Measurements from ENCODE around the gene AGPAT3.
A peak's percentile ranks its signal among the peaks of the same experiment; 100 is the strongest.
"Not testable (repeated sequence)": the region's sequence is repeated elsewhere in the genome, so short reads cannot be mapped to it uniquely, and the experiment has no call there.

AGPAT3 gene

GRCh38 chr21:43842742-43843141, 22.3 kb upstream of the AGPAT3 start:
- no peaks in the 10 kb centered on the region for H3K36me3 ChIP-seq (ENCODE audit: control insufficient read depth, low read length)
- no peak overlapping the region for H3K4me3 ChIP-seq (ENCODE audit: low read length)
- no peaks in the 10 kb centered on the region for H3F3A ChIP-seq (ENCODE audit: control insufficient read depth, insufficient read depth)
- H3K9me3 ChIP-seq (ENCODE audit: control insufficient read depth, insufficient read depth, low read length) = no peaks in the 10 kb centered on the region
- H3K27ac ChIP-seq (ENCODE audit: low read depth, low read length) = no peak overlapping the region
- H3K79me2 ChIP-seq (ENCODE audit: control insufficient read depth, low read length) = no peaks in the 10 kb centered on the region
- H3K9me2 ChIP-seq (replicated peaks; ENCODE audit: control insufficient read depth, low read length) = no peaks in the 10 kb centered on the region
- peak overlapping the region; percentile 43; the same call in 1 of the 2 replicates for H3K4me2 ChIP-seq (ENCODE audit: low read length)
- TF ChIP-seq EZH2phosphoT487 (IDR thresholded peaks at IDR 0.05; ENCODE audit: borderline replicate concordance, low read length) (no peak), CTCF (IDR thresholded peaks at IDR 0.05; ENCODE audit: low read depth, low read length, poor library complexity, severe bottlenecking) (no peak)
- H3K27me3 ChIP-seq (ENCODE audit: control insufficient read depth, low read length) = peaks cover 4% of the 10 kb centered on the region; the same call in 1 of the 2 replicates
- H4K20me1 ChIP-seq (ENCODE audit: control insufficient read depth, insufficient read depth, low read depth, low read length) = no peaks in the 10 kb centered on the region
- H3K4me1 ChIP-seq (ENCODE audit: control insufficient read depth, low read length) = peaks cover 5% of the 10 kb centered on the region

GRCh38 chr21:43844906-43845305, 20.1 kb upstream of the AGPAT3 start:
- H3K4me1 ChIP-seq (ENCODE audit: control insufficient read depth, low read length); H3K79me2 ChIP-seq (ENCODE audit: control insufficient read depth, low read length); H3K36me3 ChIP-seq (ENCODE audit: control insufficient read depth, low read length); H3K4me2 ChIP-seq (ENCODE audit: low read length); H3F3A ChIP-seq (ENCODE audit: control insufficient read depth, insufficient read depth); H3K4me3 ChIP-seq (ENCODE audit: low read length); H3K9me2 ChIP-seq (replicated peaks; ENCODE audit: control insufficient read depth, low read length); H4K20me1 ChIP-seq (ENCODE audit: control insufficient read depth, insufficient read depth, low read depth, low read length); H3K9me3 ChIP-seq (ENCODE audit: control insufficient read depth, insufficient read depth, low read length); H3K27ac ChIP-seq (ENCODE audit: low read depth, low read length); H3K27me3 ChIP-seq (ENCODE audit: control insufficient read depth, low read length): not testable (repeated sequence)

- no peak overlapping the region for H3K4me2 ChIP-seq (ENCODE audit: low read length)
- H3K79me2 ChIP-seq (ENCODE audit: control insufficient read depth, low read length) = no peaks in the 10 kb centered on the region
- H3F3A ChIP-seq (ENCODE audit: control insufficient read depth, insufficient read depth) = no peaks in the 10 kb centered on the region
- H3K27ac ChIP-seq (ENCODE audit: low read depth, low read length) = no peak overlapping the region
- H3K4me3 ChIP-seq (ENCODE audit: low read length) = no peak overlapping the region
- H3K9me2 ChIP-seq (replicated peaks; ENCODE audit: control insufficient read depth, low read length) = no peaks in the 10 kb centered on the region
- no peaks in the 10 kb centered on the region for H4K20me1 ChIP-seq (ENCODE audit: control insufficient read depth, insufficient read depth, low read depth, low read length)
- H3K4me1 ChIP-seq (ENCODE audit: control insufficient read depth, low read length) = peaks cover 5% of the 10 kb centered on the region
- no peaks in the 10 kb centered on the region for H3K9me3 ChIP-seq (ENCODE audit: control insufficient read depth, insufficient read depth, low read length)
- TF ChIP-seq EZH2phosphoT487 (IDR thresholded peaks at IDR 0.05; ENCODE audit: borderline replicate concordance, low read length) (no peak), CTCF (IDR thresholded peaks at IDR 0.05; ENCODE audit: low read depth, low read length, poor library complexity, severe bottlenecking) (no peak)
- no peaks in the 10 kb centered on the region for H3K36me3 ChIP-seq (ENCODE audit: control insufficient read depth, low read length)
- no peaks in the 10 kb centered on the region for H3K27me3 ChIP-seq (ENCODE audit: control insufficient read depth, low read length)
Observed at GRCh38 chr21:43845386-43845785, 19.6 kb upstream of the AGPAT3 start.

GRCh38 chr21:43846430-43846829, 18.6 kb upstream of the AGPAT3 start:
- Histone ChIP-seq H3K79me2 (ENCODE audit: control insufficient read depth, low read length) (no peaks in the 10 kb centered on the region), H3K4me1 (ENCODE audit: control insufficient read depth, low read length) (peaks cover 5% of the 10 kb centered on the region), H3K27me3 (ENCODE audit: control insufficient read depth, low read length) (no peaks in the 10 kb centered on the region), H3K9me3 (ENCODE audit: control insufficient read depth, insufficient read depth, low read length) (no peaks in the 10 kb centered on the region), H4K20me1 (ENCODE audit: control insufficient read depth, insufficient read depth, low read depth, low read length) (no peaks in the 10 kb centered on the region), H3K4me3 (ENCODE audit: low read length) (no peak overlapping the region), H3K4me2 (ENCODE audit: low read length) (no peak overlapping the region), H3F3A (ENCODE audit: control insufficient read depth, insufficient read depth) (no peaks in the 10 kb centered on the region), H3K27ac (ENCODE audit: low read depth, low read length) (no peak overlapping the region), H3K36me3 (ENCODE audit: control insufficient read depth, low read length) (no peaks in the 10 kb centered on the region), H3K9me2 (replicated peaks; ENCODE audit: control insufficient read depth, low read length) (no peaks in the 10 kb centered on the region)
- TF ChIP-seq CTCF (IDR thresholded peaks at IDR 0.05; ENCODE audit: low read depth, low read length, poor library complexity, severe bottlenecking) (no peak), EZH2phosphoT487 (IDR thresholded peaks at IDR 0.05; ENCODE audit: borderline replicate concordance, low read length) (no peak)
